Measurements from ENCODE around the gene PPP6C. TPM values are rescaled to one million over a fixed set of nuclear protein-coding genes. Genes with fewer than 3 reads are reported as not detected.
"Not testable (repeated sequence)": the region's sequence is repeated elsewhere in the genome, so short reads cannot be mapped to it uniquely, and the experiment has no call there.

The PPP6C gene
- total RNA-seq, 2 donors from 2014 or later, result 48.2 to 54.7 TPM

DNA sequence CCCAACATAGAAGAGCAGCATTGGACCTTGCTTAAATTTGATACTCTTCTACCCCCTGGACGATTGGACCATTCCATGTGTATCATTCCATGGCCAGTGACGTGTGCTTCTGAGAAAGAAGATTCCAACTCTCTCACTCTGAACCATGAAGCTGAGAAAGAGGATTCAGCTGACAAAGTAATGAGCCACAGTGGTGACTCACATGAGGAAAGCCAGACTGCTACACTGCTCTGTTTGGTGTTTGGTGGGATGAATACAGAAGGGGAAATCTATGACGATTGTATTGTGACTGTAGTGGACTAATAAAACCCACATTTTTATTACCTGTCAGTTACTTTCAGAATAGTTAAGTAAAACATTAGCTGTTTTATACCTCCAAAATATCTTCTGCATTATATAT, 44.1 kb upstream of the PPP6C start:
- Histone ChIP-seq H3K4me3 (no peak overlapping the region), H3K9me3 (no peaks in the 10 kb centered on the region), H3K36me3 (peaks cover 9% of the 10 kb centered on the region), H3K4me1 (peaks cover 13% of the 10 kb centered on the region), H3K27me3 (no peaks in the 10 kb centered on the region), H3K9ac (ENCODE audit: low read depth in 2 of 2, low read length in 2 of 2) (no peak overlapping the region), H3K27ac (no peak overlapping the region)
- DNase-seq, result no peak
- intact Hi-C loops (cut with DNase I), result no loop called here
- TF ChIP-seq, protein P1, sequence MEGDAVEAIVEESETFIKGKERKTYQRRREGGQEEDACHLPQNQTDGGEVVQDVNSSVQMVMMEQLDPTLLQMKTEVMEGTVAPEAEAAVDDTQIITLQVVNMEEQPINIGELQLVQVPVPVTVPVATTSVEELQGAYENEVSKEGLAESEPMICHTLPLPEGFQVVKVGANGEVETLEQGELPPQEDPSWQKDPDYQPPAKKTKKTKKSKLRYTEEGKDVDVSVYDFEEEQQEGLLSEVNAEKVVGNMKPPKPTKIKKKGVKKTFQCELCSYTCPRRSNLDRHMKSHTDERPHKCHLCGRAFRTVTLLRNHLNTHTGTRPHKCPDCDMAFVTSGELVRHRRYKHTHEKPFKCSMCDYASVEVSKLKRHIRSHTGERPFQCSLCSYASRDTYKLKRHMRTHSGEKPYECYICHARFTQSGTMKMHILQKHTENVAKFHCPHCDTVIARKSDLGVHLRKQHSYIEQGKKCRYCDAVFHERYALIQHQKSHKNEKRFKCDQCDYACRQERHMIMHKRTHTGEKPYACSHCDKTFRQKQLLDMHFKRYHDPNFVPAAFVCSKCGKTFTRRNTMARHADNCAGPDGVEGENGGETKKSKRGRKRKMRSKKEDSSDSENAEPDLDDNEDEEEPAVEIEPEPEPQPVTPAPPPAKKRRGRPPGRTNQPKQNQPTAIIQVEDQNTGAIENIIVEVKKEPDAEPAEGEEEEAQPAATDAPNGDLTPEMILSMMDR (IDR thresholded peaks at IDR 0.05), result no peak

DNA sequence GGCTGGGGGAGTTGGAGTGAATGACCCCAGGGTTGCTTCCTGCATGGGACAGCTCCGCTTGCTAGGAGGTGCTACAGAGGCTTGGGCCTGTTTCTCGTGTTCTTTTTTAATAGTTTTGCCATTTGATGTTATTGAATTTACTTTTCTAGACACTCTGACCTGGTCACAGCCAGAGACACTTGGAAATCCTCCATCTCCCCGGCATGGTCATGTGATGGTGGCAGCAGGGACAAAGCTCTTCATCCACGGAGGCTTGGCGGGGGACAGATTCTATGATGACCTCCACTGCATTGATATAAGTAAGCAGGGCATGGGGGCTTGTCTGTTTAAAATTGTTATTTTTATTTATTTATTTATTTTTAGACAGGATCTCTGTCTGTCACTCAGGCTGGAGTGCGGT, 38.2 kb upstream of the PPP6C start:
- Histone ChIP-seq H3K4me1 (no peaks in the 10 kb centered on the region), H3K9ac (ENCODE audit: low read depth in 2 of 2, low read length in 2 of 2) (no peak overlapping the region), H3K36me3 (no peaks in the 10 kb centered on the region), H3K4me3 (no peak overlapping the region), H3K9me3 (no peaks in the 10 kb centered on the region), H3K27me3 (no peaks in the 10 kb centered on the region), H3K27ac (no peak overlapping the region)
- TF ChIP-seq, protein P1 (IDR thresholded peaks at IDR 0.05), result no peak
- intact Hi-C loops (cut with DNase I), result no loop called here
- DNase-seq, result no peak

DNA sequence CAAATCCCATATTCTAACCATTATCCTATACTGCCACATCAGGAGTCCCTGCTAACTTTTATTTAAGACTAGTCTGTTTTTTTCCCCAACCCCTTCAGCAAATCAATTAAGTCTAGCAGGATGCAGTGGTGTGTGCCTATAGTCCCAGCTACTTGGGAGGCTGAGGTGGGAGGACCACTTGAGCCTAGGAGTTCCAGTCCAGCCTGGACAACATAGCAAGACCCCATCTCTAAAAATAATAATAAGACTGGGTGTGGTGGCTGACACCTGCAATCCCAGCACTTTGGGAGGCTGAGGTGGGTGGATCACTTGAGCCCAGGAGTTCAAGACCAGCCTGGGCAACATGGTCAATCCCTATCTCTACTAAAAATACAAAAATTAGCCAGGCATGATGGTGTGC, 35.3 kb upstream of the PPP6C start:
- H3K27me3 ChIP-seq; H3K9ac ChIP-seq (ENCODE audit: low read depth in 2 of 2, low read length in 2 of 2); H3K27ac ChIP-seq; DNase-seq; H3K36me3 ChIP-seq; intact Hi-C loops (cut with DNase I); H3K4me3 ChIP-seq; H3K4me1 ChIP-seq; H3K9me3 ChIP-seq: not testable (repeated sequence)

DNA sequence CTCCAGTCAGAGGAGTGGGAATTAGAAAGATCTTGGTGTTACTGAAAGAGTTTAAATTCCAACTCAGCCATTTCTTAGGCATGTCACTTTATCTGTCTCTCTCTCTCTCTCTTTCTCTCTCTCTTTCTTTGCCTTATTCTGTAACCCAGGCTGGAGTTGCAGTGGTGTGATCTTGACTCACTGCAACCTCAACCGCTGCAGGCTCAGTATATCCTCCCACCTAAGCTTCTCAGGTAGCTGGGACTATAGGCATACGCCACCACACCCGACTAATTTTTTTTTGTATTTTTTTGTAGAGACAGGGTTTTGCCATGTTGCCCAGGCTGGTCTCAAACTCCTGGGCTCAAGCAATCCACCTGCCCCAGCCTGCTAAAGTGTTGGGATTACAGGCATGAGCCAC, 29.0 kb upstream of the PPP6C start:
- H3K9ac ChIP-seq (ENCODE audit: low read depth in 2 of 2, low read length in 2 of 2), result no peak overlapping the region
- intact Hi-C loops (cut with DNase I), result no loop called here
- H3K36me3 ChIP-seq, result no peaks in the 10 kb centered on the region

DNA sequence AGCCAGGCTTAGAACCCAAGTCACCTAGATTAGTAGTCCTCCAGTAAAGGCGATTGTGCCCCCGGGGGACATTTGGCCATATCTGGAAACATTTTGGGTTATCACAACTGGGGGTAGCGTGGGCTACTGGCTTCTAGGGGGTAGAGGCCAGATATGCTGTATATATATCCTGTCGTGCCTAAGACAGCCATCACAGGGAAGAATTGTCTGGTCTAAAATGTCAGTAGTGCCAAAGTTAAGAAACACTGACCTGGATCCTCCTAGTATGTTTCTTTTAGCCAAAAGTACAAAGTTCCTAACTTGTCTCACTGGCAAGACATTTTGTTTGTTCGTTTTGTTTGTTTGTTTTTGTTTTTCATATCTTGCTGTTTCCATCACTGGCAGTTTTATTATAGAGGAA, 24.6 kb upstream of the PPP6C start:
- TF ChIP-seq, protein P1 (IDR thresholded peaks at IDR 0.05), result no peak
- no peak overlapping the region for H3K9ac ChIP-seq (ENCODE audit: low read depth in 2 of 2, low read length in 2 of 2)
- H3K27ac ChIP-seq, result no peak overlapping the region
- intact Hi-C loops (cut with DNase I), result no loop called here
- DNase-seq, result no peak
- no peak overlapping the region for H3K4me3 ChIP-seq
- no peaks in the 10 kb centered on the region for H3K4me1 ChIP-seq
- H3K36me3 ChIP-seq, result no peaks in the 10 kb centered on the region
- no peaks in the 10 kb centered on the region for H3K9me3 ChIP-seq
- no peaks in the 10 kb centered on the region for H3K27me3 ChIP-seq

More for the DNA sequence above, 29.0 kb upstream of the PPP6C start:
- no peaks in the 10 kb centered on the region for H3K9me3 ChIP-seq
- TF ChIP-seq, protein P1 (IDR thresholded peaks at IDR 0.05), result no peak
- DNase-seq, result no peak
- H3K27me3 ChIP-seq, result no peaks in the 10 kb centered on the region
- no peak overlapping the region for H3K27ac ChIP-seq
- no peaks in the 10 kb centered on the region for H3K4me1 ChIP-seq
- no peak overlapping the region for H3K4me3 ChIP-seq

DNA sequence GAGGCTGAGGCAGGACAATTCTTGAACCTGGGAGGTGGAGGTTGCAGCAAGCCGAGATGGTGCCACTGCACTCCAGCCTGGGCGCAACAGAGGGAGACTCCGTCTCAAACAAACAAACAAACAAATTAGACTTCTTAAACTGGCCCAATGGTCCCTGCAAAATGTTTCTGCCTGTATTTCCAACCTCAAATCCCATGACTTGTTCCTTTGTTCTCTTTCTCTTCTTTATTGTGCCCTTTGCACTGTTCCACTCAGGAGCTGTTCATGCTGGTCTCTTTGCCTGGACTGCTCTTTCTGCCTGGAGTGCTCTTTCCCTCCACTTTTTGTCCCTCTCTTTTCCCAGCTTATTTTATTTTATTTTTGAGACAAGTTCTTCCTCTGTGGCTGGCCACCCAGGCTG, 14.9 kb upstream of the PPP6C start:
- no peaks in the 10 kb centered on the region for H3K9me3 ChIP-seq
- H3K27me3 ChIP-seq, result no peaks in the 10 kb centered on the region
- peaks cover 2% of the 10 kb centered on the region for H3K4me1 ChIP-seq
- H3K36me3 ChIP-seq, result no peaks in the 10 kb centered on the region
- intact Hi-C loops (cut with DNase I), result no loop called here
- no peak overlapping the region for H3K9ac ChIP-seq (ENCODE audit: low read depth in 2 of 2, low read length in 2 of 2)
- TF ChIP-seq, protein P1 (IDR thresholded peaks at IDR 0.05), result no peak
- H3K4me3 ChIP-seq, result no peak overlapping the region
- no peak overlapping the region for H3K27ac ChIP-seq
- no peak for DNase-seq

Data from colonic mucosa (tissue), 4 donors.